Pancreas (tissue), 10 donors: Measurements from ENCODE around the gene REV1. TPM values are rescaled to one million over a fixed set of nuclear protein-coding genes. Genes with fewer than 3 reads are reported as not detected.

Experiments used
- ATAC-seq, 4 donors: fragments of 200-7000 bp; cut with Tn5 transposase; one replicate each; pipeline versions ENCODE4 v1.8.0 to v1.9.1; 2020; ENCODE audit warnings: mild to moderate bottlenecking in 4 of 4, moderate library complexity in 4 of 4
- DNase-seq, 6 donors: peaks; one replicate each; pipeline ENCODE4 v3.0.0-alpha.2; 2020
- FAIRE-seq: peaks from 2 replicates; lab custom pipeline; 2012; peaks lifted over from hg19 to GRCh38; lab: Jason Lieb, UNC
- H3K27ac ChIP-seq, 4 donors: fragments of 200-600 bp; sonication (generic); 1 replicate in 3 of 4; 2 replicates in 1 of 4; pipeline versions ENCODE4 v1.5.0 to v1.8.0; 2020
- H3K27me3 ChIP-seq, 4 donors: fragments of 200-600 bp; one replicate each; pipeline ENCODE4 v1.8.0; 2021
- H3K36me3 ChIP-seq, 3 donors: fragments of 200-600 bp; sonication (generic) in 1 of 3; one replicate each; pipeline versions ENCODE4 v1.5.0 to v1.8.0; 2020 to 2021
- H3K4me1 ChIP-seq, 3 donors: fragments of 200-600 bp; one replicate each; pipeline ENCODE4 v1.8.0; 2021
- H3K4me3 ChIP-seq, 4 donors: fragments of 200-600 bp; sonication (generic) in 2 of 4; one replicate each; pipeline versions ENCODE4 v1.5.0 to v1.8.0; 2020 to 2021
- H3K9me3 ChIP-seq, 4 donors: fragments of 200-600 bp; one replicate each; pipeline ENCODE4 v1.8.0; 2021
- WGBS, 2 donors: extraction: QIAGEN DNeasy Blood & Tissue Kit; methylation state at CpG; one replicate each; pipeline ENCODE4 v1.1.7; 2013; 5-methylcytosine and 5-hydroxymethylcytosine counted together
- intact Hi-C, 3 donors: fragments of 100-400 bp; cut with DNase I; formaldehyde crosslinking; loops; one replicate each; pipeline versions ENCODE4 v1.11.1 to v1.14.2; 2022
- polyA plus RNA-seq, 2 donors: library from polyadenylated mRNA; stranded (reverse); fragments of 200-250 nt; gene quantifications; one replicate each; pipeline ENCODE4 v1.2.3, GENCODE V29; 2013
- total RNA-seq, 6 donors: library from RNA; stranded (reverse); fragmentation: NEBNext Ultra II Directional in 4 of 6; extraction: Animal tissue kit (Norgen Biotek cat#: 25700) in 4 of 6; gene quantifications; one replicate each; pipeline versions ENCODE4 v1.2.1 to v1.2.4, GENCODE V29; 2021 to 2023
- TF ChIP-seq, protein P1 (sequence below), 4 donors: fragments of 200-600 bp; sonication (generic) in 3 of 4; IDR thresholded peaks; one replicate each; pipeline versions ENCODE4 v1.5.0 to v1.8.0; 2021; ENCODE audit warnings: antibody characterized with exemption in 4 of 4
- donor health status: healthy with polysubstance abuse.
- donor health status: DM: no; HTN: no; CAD: no; lungs with moderate emphysema.
- donor health status: DM: no; HTN: no; CAD: no.
- donor health status: control.
- donor health status: control.
- donor health status: Bipolar disorder and iron deficiency.
- donor health status: DM: yes; HTN: yes; CAD: no.
- donor health status: DM: no; HTN: no; CAD: no.
- donor health status: DM: no; HTN: no; CAD: no.
- donor health status: DM: yes; HTN: yes; CAD: no.

REV1 gene
- total and polyA plus RNA-seq, 8 donors = 9.3 to 22.6 (median 14.1) TPM

GRCh38 chr2:99420751-99421299, 69.0 kb downstream of the REV1 start:
- TF ChIP-seq, protein P1, sequence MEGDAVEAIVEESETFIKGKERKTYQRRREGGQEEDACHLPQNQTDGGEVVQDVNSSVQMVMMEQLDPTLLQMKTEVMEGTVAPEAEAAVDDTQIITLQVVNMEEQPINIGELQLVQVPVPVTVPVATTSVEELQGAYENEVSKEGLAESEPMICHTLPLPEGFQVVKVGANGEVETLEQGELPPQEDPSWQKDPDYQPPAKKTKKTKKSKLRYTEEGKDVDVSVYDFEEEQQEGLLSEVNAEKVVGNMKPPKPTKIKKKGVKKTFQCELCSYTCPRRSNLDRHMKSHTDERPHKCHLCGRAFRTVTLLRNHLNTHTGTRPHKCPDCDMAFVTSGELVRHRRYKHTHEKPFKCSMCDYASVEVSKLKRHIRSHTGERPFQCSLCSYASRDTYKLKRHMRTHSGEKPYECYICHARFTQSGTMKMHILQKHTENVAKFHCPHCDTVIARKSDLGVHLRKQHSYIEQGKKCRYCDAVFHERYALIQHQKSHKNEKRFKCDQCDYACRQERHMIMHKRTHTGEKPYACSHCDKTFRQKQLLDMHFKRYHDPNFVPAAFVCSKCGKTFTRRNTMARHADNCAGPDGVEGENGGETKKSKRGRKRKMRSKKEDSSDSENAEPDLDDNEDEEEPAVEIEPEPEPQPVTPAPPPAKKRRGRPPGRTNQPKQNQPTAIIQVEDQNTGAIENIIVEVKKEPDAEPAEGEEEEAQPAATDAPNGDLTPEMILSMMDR (IDR thresholded peaks at IDR 0.05) = no peak
- Histone ChIP-seq H3K27ac (no peak overlapping the region), H3K27me3 (no peaks in the 10 kb centered on the region), H3K4me1 (no peaks in the 10 kb centered on the region), H3K9me3 (no peaks in the 10 kb centered on the region), H3K4me3 (no peak overlapping the region), H3K36me3 (peaks cover 0 to 7% (median 0%) of the 10 kb centered on the region in 3 donors)
- intact Hi-C loops = no loop called here
- DNase-seq = no peak
- no peak for ATAC-seq
- FAIRE-seq = no peak
- 80 to 82% methylated on average over 5 of the region's 5 CpGs for WGBS, 2 donors

DNA sequence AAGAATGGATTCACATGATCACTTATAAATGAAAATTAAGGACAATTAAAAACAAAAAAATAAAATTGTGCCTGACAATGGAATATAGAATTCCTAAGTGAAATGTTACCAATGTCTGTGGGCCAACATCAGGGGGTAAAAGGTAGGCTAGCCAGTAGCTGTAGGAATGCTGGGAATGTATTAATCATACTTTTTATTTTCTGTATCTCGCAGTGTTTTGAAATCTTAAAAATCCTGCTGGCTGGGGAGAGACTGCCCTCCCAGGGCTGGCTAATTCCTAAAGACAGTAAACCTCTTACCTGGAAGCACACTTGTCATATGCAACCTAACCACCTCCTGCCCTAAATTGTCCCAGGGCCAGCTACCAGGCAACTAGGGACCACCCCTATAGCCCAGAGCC, 69.8 kb downstream of the REV1 start:
- FAIRE-seq (no peak), ATAC-seq (no peak), DNase-seq (no peak)
- no peak overlapping the region for H3K4me3 ChIP-seq
- no peaks in the 10 kb centered on the region for H3K27me3 ChIP-seq
- H3K36me3 ChIP-seq = peaks cover 0 to 7% (median 0%) of the 10 kb centered on the region in 3 donors
- TF ChIP-seq, protein P1 (IDR thresholded peaks at IDR 0.05) = no peak
- WGBS, 2 donors = 65 to 67% methylated on average over 1 of the region's 1 CpG
- no peaks in the 10 kb centered on the region for H3K9me3 ChIP-seq
- H3K4me1 ChIP-seq = no peaks in the 10 kb centered on the region
- no peak overlapping the region for H3K27ac ChIP-seq
- intact Hi-C loops = no loop called here

DNA sequence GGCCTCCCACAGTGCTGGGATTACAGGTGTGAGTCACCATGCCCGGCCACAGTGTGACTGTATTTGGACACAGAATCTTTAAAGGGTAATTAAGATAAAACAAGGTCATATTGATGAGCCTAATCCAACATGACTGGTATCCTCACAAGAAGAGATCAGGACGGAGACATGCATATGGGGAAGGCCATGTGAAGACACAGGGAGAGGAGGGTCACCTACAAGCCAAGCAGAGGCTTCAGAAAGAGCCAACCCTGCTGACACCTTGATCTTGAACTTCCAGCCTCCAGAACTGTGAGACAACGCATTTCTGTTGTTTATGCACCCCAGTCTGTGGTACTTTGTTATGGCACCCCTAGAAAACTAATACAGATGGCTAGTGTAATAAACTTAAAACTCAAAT, 72.4 kb downstream of the REV1 start:
- FAIRE-seq (no peak), DNase-seq (no peak), ATAC-seq (no peak)
- Histone ChIP-seq H3K4me3 (no peak overlapping the region), H3K4me1 (no peaks in the 10 kb centered on the region), H3K27ac (no peak overlapping the region), H3K9me3 (no peaks in the 10 kb centered on the region), H3K27me3 (no peaks in the 10 kb centered on the region), H3K36me3 (no peaks in the 10 kb centered on the region)
- WGBS, 2 donors = 92 to 94% methylated on average over 3 of the region's 3 CpGs
- intact Hi-C loops = no loop called here
- TF ChIP-seq, protein P1 (IDR thresholded peaks at IDR 0.05) = no peak

- H3K4me3 ChIP-seq = no peak overlapping the region
- ATAC-seq = no peak
- no peaks in the 10 kb centered on the region for H3K9me3 ChIP-seq
- TF ChIP-seq, protein P1 (IDR thresholded peaks at IDR 0.05) = no peak
- no peaks in the 10 kb centered on the region for H3K27me3 ChIP-seq
- H3K4me1 ChIP-seq = no peaks in the 10 kb centered on the region
- H3K36me3 ChIP-seq = peaks cover 0 to 8% (median 0%) of the 10 kb centered on the region in 3 donors
- no peak for DNase-seq
- WGBS, 2 donors = 92% methylated on average over 1 of the region's 1 CpG
- no peak overlapping the region for H3K27ac ChIP-seq
- no peak for FAIRE-seq
- intact Hi-C loops = no loop called here
Measured at GRCh38 chr2:99414566-99414965, 75.3 kb downstream of the REV1 start.

GRCh38 chr2:99410276-99410675, 79.5 kb downstream of the REV1 start:
- Histone ChIP-seq H3K9me3 (no peaks in the 10 kb centered on the region), H3K4me3 (no peak overlapping the region), H3K36me3 (peaks cover 0 to 8% (median 0%) of the 10 kb centered on the region in 3 donors), H3K4me1 (no peaks in the 10 kb centered on the region), H3K27me3 (no peaks in the 10 kb centered on the region), H3K27ac (no peak overlapping the region)
- ATAC-seq (no peak), DNase-seq (no peak), FAIRE-seq (no peak)
- intact Hi-C loops = no loop called here
- TF ChIP-seq, protein P1 (IDR thresholded peaks at IDR 0.05) = no peak
- WGBS, 2 donors = 83 to 91% methylated on average over 4 of the region's 4 CpGs
